ENCODE data around the gene SGSM2. TPM values are rescaled to one million over a fixed set of nuclear protein-coding genes. Genes with fewer than 3 reads are reported as not detected.

Gene SGSM2
- total and polyA plus RNA-seq, 2 of the 13 experiments (the other 11 are each of a cell fraction or from before 2014, with no cell fraction given), result 30.4 to 51.3 TPM

GRCh38 chr17:2399572-2400473, 62.5 kb downstream of the SGSM2 start (continued):
- TF ChIP-seq PREB (CRISPR knock-in tag; IDR thresholded peaks at IDR 0.05), result no peak
- TF ChIP-seq PLRG1 (conservative IDR thresholded peaks at IDR 0.05), result no peak
- TF ChIP-seq BCL6 (CRISPR knock-in tag; IDR thresholded peaks at IDR 0.05), result no peak
- TF ChIP-seq ZNF644 (CRISPR knock-in tag; IDR thresholded peaks at IDR 0.05; ENCODE audit: low read depth), result no peak
- TF ChIP-seq SRSF9 (IDR thresholded peaks at IDR 0.05; ENCODE audit: borderline replicate concordance, insufficient read depth, low read depth, low read length, poor library complexity, severe bottlenecking), result no peak
- peak; percentile 77; the same call in 1 of the 2 replicates for TF ChIP-seq ZNF766 (CRISPR knock-in tag; IDR thresholded peaks at IDR 0.05; ENCODE audit: borderline replicate concordance)
- no peak for TF ChIP-seq ARHGAP35 (CRISPR knock-in tag; IDR thresholded peaks at IDR 0.05; ENCODE audit: borderline replicate concordance)
- TF ChIP-seq ZNF337 (CRISPR knock-in tag; IDR thresholded peaks at IDR 0.05; ENCODE audit: borderline replicate concordance, low read depth), result 0 out of 2 replicates have a peak, but pooled peaks have one; percentile 47
- no peak for TF ChIP-seq ZNF451 (CRISPR knock-in tag; IDR thresholded peaks at IDR 0.05)
- TF ChIP-seq SOX13 (IDR thresholded peaks at IDR 0.05), result no peak
- TF ChIP-seq SOX13 (CRISPR knock-in tag; conservative IDR thresholded peaks at IDR 0.05 in 1 of 2, IDR thresholded peaks at IDR 0.05 in 1 of 2), result peak in 1 of 2 experiments; percentile 52; a peak in 1 of 4 replicates
- TF ChIP-seq ZKSCAN8 (CRISPR knock-in tag; IDR thresholded peaks at IDR 0.05; ENCODE audit: borderline replicate concordance), result no peak
- TF ChIP-seq SATB2 (CRISPR knock-in tag; IDR thresholded peaks at IDR 0.05), result no peak
- no peak for TF ChIP-seq RBM39 (IDR thresholded peaks at IDR 0.05; ENCODE audit: low read depth, low read length, poor library complexity, severe bottlenecking)
- TF ChIP-seq ZNF557 (CRISPR knock-in tag; IDR thresholded peaks at IDR 0.05), result no peak
- TF ChIP-seq SRSF4 (IDR thresholded peaks at IDR 0.05; ENCODE audit: low read depth, low read length, poor library complexity, severe bottlenecking), result peak; percentile 16
- TF ChIP-seq HES4 (CRISPR knock-in tag; IDR thresholded peaks at IDR 0.05; ENCODE audit: borderline replicate concordance), result no peak; the same call in 1 of the 2 replicates
- TF ChIP-seq RARA (CRISPR knock-in tag; IDR thresholded peaks at IDR 0.05), result peak; percentile 63
- TF ChIP-seq ZBTB40 (IDR thresholded peaks at IDR 0.05), result no peak
- peak; percentile 50; the same call in 1 of the 2 replicates for TF ChIP-seq ZBTB40 (CRISPR knock-in tag; IDR thresholded peaks at IDR 0.05)

Measured in HepG2 (cell line).